GM23248 (cell line): ENCODE measurements around the gene PCDHA8. TPM values are rescaled to one million over a fixed set of nuclear protein-coding genes. Genes with fewer than 3 reads are reported as not detected.

ENCODE experiments used
- DNase-seq: peaks from one replicate; pipeline ENCODE4 v3.0.0-alpha.2; 2015
- H2AFZ ChIP-seq: fragments of 200-600 bp; sonication (generic); 2 replicates; pipeline ENCODE4 v1.6.1; 2016; ENCODE audit warnings: antibody characterized with exemption
- H3F3A ChIP-seq: fragments of 200-600 bp; sonication (generic); 2 replicates; pipeline ENCODE4 v1.6.1; 2016; ENCODE audit warnings: mild to moderate bottlenecking, antibody characterized with exemption, mixed run types; ENCODE audit not compliant: insufficient read depth
- H3K27ac ChIP-seq: fragments of 200-600 bp; sonication (generic); 2 replicates; pipeline ENCODE4 v1.5.1; 2016; ENCODE audit warnings: mild to moderate bottlenecking
- H3K27me3 ChIP-seq: fragments of 200-600 bp; sonication (generic); replicated peaks from 2 replicates; pipeline ENCODE4 v1.6.1; 2016; ENCODE audit warnings: mild to moderate bottlenecking; ENCODE audit not compliant: insufficient read depth
- H3K36me3 ChIP-seq: fragments of 200-600 bp; sonication (generic); 2 replicates; pipeline ENCODE4 v1.6.1; 2016; ENCODE audit warnings: low read depth, mild to moderate bottlenecking
- H3K4me1 ChIP-seq: fragments of 200-600 bp; sonication (generic); 2 replicates; pipeline ENCODE4 v1.6.1; 2016; ENCODE audit warnings: mild to moderate bottlenecking; ENCODE audit not compliant: insufficient read depth
- H3K4me2 ChIP-seq: fragments of 200-600 bp; sonication (generic); one replicate; pipeline ENCODE4 v1.6.1; 2016; ENCODE audit warnings: mild to moderate bottlenecking; ENCODE audit not compliant: unreplicated experiment
- H3K4me3 ChIP-seq: fragments of 200-600 bp; sonication (generic); 2 replicates; pipeline ENCODE4 v1.5.1; 2016; ENCODE audit warnings: mild to moderate bottlenecking
- H3K79me2 ChIP-seq: fragments of 200-600 bp; sonication (generic); 2 replicates; pipeline ENCODE4 v1.6.1; 2016; ENCODE audit warnings: mild to moderate bottlenecking; ENCODE audit not compliant: insufficient read depth
- H3K9ac ChIP-seq: fragments of 200-600 bp; sonication (generic); 2 replicates; pipeline ENCODE4 v1.6.1; 2016; ENCODE audit warnings: mild to moderate bottlenecking
- H3K9me2 ChIP-seq: fragments of 200-600 bp; sonication (generic); 2 replicates; pipeline ENCODE4 v1.6.1; 2016; ENCODE audit warnings: mixed run types, mild to moderate bottlenecking, moderate library complexity; ENCODE audit not compliant: insufficient read depth
- H3K9me3 ChIP-seq: fragments of 200-600 bp; sonication (generic); one replicate; pipeline ENCODE4 v1.6.1; 2017; ENCODE audit warnings: low read depth
- H4K20me1 ChIP-seq: fragments of 200-600 bp; sonication (generic); 2 replicates; pipeline ENCODE4 v1.6.0; 2016; ENCODE audit not compliant: insufficient read depth
- EZH2 ChIP-seq: fragments of 200-600 bp; sonication (generic); IDR thresholded peaks from 2 replicates; pipeline ENCODE4 v1.6.1; 2018; ENCODE audit warnings: antibody characterized with exemption, mild to moderate bottlenecking; ENCODE audit not compliant: insufficient read depth, poor library complexity, severe bottlenecking
- EZH2phosphoT487 ChIP-seq: fragments of 200-600 bp; sonication (generic); IDR thresholded peaks from 2 replicates; pipeline ENCODE4 v1.6.1; 2018; ENCODE audit warnings: antibody characterized with exemption, moderate library complexity, mild to moderate bottlenecking, low read depth; ENCODE audit not compliant: insufficient read depth
- WGBS, 2 experiments: methylation state at CpG; one replicate each; pipeline ENCODE4 v1.1.6; 2015 to 2017; ENCODE audit warnings: low lambda C conversion rate in 2 of 2, low coverage in 1 of 2; ENCODE audit errors: missing lambda C conversion rate in 2 of 2; 5-methylcytosine and 5-hydroxymethylcytosine counted together
- in situ Hi-C: fragments of 300-500 bp; cut with MboI; formaldehyde crosslinking; loops from 2 replicates; pipeline ENCODE4 v1.15.0; 2020
- polyA plus RNA-seq: library from polyadenylated mRNA; unstranded; fragments of >200 nt; fragmentation: Nextera tagmentation; extraction: Ambion mirVana; gene quantifications from 2 replicates; pipeline ENCODE4 v1.2.1, GENCODE V29; 2016
- total RNA-seq: library from RNA; depleted of rRNA; stranded (reverse); fragments of >200 nt; shearing (Covaris generic); gene quantifications from 2 replicates; pipeline ENCODE4 v1.2.3, GENCODE V29; 2014

The PCDHA8 gene
- total and polyA plus RNA-seq, 2 experiments from 2014 or later = not detected

- 19 to 24% methylated on average over 43 of the region's 44 CpGs for WGBS, 2 experiments
- peak; percentile 41 for DNase-seq
- H2AFZ ChIP-seq = peak within 1 kb of the TSS; percentile 37
Observed at GRCh38 chr5:140855772-140856674, 15.0 kb downstream of the PCDHA8 start, which contains the start of gene PCDHA10. TSS of gene PCDHA10 (plus strand) at chr5:140855897. CDS start at chr5:140856049, 152 bp downstream.

GRCh38 chr5:140857177-140857986 lies 16.4 kb downstream of the PCDHA8 start:
- WGBS, 2 experiments = 50 to 52% methylated on average over 71 to 94 of the region's 94 CpGs
- Histone ChIP-seq H3K9me2 (no peaks in the 10 kb centered on the region), H3K4me1 (no peaks in the 10 kb centered on the region), H3K9me3 (peaks cover 2% of the 10 kb centered on the region), H3K4me2 (no peak overlapping the region), H2AFZ (no peak overlapping the region), H3K79me2 (no peaks in the 10 kb centered on the region), H3F3A (no peaks in the 10 kb centered on the region), H3K36me3 (no peaks in the 10 kb centered on the region), H3K27me3 (no peaks in the 10 kb centered on the region), H3K9ac (no peak overlapping the region), H4K20me1 (no peaks in the 10 kb centered on the region), H3K27ac (no peak overlapping the region), H3K4me3 (no peak overlapping the region)
- in situ Hi-C loops = no loop called here
- TF ChIP-seq EZH2phosphoT487 (no peak), EZH2 (no peak)
- no peak for DNase-seq

More at GRCh38 chr5:140855772-140856674, 15.0 kb downstream of the PCDHA8 start, which contains the start of gene PCDHA10:
- Histone ChIP-seq H4K20me1 (no peaks in the 10 kb centered on the region), H3K9me3 (peaks cover 2% of the 10 kb centered on the region), H3K4me1 (no peaks in the 10 kb centered on the region), H3K27me3 (no peaks in the 10 kb centered on the region), H3K9ac (peak within 1 kb of the TSS; percentile 24; the same call in 1 of the 2 replicates), H3K4me3 (peak within 1 kb of the TSS; percentile 32), H3K4me2 (no peak within 1 kb of the TSS), H3F3A (no peaks in the 10 kb centered on the region), H3K79me2 (no peaks in the 10 kb centered on the region), H3K36me3 (no peaks in the 10 kb centered on the region), H3K27ac (no peak within 1 kb of the TSS), H3K9me2 (no peaks in the 10 kb centered on the region)
- TF ChIP-seq EZH2 (no peak), EZH2phosphoT487 (no peak)
- in situ Hi-C loops = no loop called here

- no peak overlapping the region for H3K4me2 ChIP-seq
- no peaks in the 10 kb centered on the region for H3K4me1 ChIP-seq
- no peak overlapping the region for H3K27ac ChIP-seq
- WGBS, 2 experiments = 47 to 52% methylated on average over 17 to 22 of the region's 22 CpGs
- no peaks in the 10 kb centered on the region for H3K9me2 ChIP-seq
- no peaks in the 10 kb centered on the region for H4K20me1 ChIP-seq
- no peaks in the 10 kb centered on the region for H3K79me2 ChIP-seq
- H3K27me3 ChIP-seq = no peaks in the 10 kb centered on the region
- no peaks in the 10 kb centered on the region for H3F3A ChIP-seq
- TF ChIP-seq EZH2phosphoT487 (no peak), EZH2 (no peak)
- in situ Hi-C loops = no loop called here
- H3K4me3 ChIP-seq = no peak overlapping the region
- peaks cover 2% of the 10 kb centered on the region for H3K9me3 ChIP-seq
- DNase-seq = no peak
- H3K9ac ChIP-seq = no peak overlapping the region
- H2AFZ ChIP-seq = no peak overlapping the region
- H3K36me3 ChIP-seq = no peaks in the 10 kb centered on the region
Observed at GRCh38 chr5:140857987-140858240, 16.9 kb downstream of the PCDHA8 start.

GRCh38 chr5:140862441-140863295 lies 21.7 kb downstream of the PCDHA8 start:
- H3K4me1 ChIP-seq = no peaks in the 10 kb centered on the region
- H3F3A ChIP-seq = no peaks in the 10 kb centered on the region
- no peak overlapping the region for H3K4me3 ChIP-seq
- no peaks in the 10 kb centered on the region for H3K36me3 ChIP-seq
- no peaks in the 10 kb centered on the region for H3K79me2 ChIP-seq
- no peaks in the 10 kb centered on the region for H3K27me3 ChIP-seq
- no peak for DNase-seq
- no peaks in the 10 kb centered on the region for H4K20me1 ChIP-seq
- no peak overlapping the region for H3K27ac ChIP-seq
- H3K9me2 ChIP-seq = no peaks in the 10 kb centered on the region
- H3K4me2 ChIP-seq = no peak overlapping the region
- in situ Hi-C loops = no loop called here
- 45 to 52% methylated on average over 76 of the region's 76 CpGs for WGBS, 2 experiments
- H3K9me3 ChIP-seq = peaks cover 2% of the 10 kb centered on the region
- TF ChIP-seq EZH2phosphoT487 = no peak
- TF ChIP-seq EZH2 = no peak
- H3K9ac ChIP-seq = no peak overlapping the region
- no peak overlapping the region for H2AFZ ChIP-seq
